ENCODE results near the gene PLXNA4.

PLXNA4 gene

GRCh38 chr7:132246591-132246990 is 329.7 kb downstream of the PLXNA4 start:
- no peak for DNase-seq (ENCODE audit: extremely low read depth, low read depth)
- TF ChIP-seq, protein P1, sequence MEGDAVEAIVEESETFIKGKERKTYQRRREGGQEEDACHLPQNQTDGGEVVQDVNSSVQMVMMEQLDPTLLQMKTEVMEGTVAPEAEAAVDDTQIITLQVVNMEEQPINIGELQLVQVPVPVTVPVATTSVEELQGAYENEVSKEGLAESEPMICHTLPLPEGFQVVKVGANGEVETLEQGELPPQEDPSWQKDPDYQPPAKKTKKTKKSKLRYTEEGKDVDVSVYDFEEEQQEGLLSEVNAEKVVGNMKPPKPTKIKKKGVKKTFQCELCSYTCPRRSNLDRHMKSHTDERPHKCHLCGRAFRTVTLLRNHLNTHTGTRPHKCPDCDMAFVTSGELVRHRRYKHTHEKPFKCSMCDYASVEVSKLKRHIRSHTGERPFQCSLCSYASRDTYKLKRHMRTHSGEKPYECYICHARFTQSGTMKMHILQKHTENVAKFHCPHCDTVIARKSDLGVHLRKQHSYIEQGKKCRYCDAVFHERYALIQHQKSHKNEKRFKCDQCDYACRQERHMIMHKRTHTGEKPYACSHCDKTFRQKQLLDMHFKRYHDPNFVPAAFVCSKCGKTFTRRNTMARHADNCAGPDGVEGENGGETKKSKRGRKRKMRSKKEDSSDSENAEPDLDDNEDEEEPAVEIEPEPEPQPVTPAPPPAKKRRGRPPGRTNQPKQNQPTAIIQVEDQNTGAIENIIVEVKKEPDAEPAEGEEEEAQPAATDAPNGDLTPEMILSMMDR (IDR thresholded peaks at IDR 0.05; ENCODE audit: low read depth, low read length): no peak

GRCh38 chr7:132245539-132245938 is 330.7 kb downstream of the PLXNA4 start:
- DNase-seq (ENCODE audit: extremely low read depth, low read depth): no peak
- TF ChIP-seq, protein P1 (IDR thresholded peaks at IDR 0.05; ENCODE audit: low read depth, low read length): no peak

GRCh38 chr7:132244903-132245480 is 331.3 kb downstream of the PLXNA4 start:
- TF ChIP-seq, protein P1 (IDR thresholded peaks at IDR 0.05; ENCODE audit: low read depth, low read length): no peak
- no peak for DNase-seq (ENCODE audit: extremely low read depth, low read depth)

- TF ChIP-seq, protein P1 (IDR thresholded peaks at IDR 0.05; ENCODE audit: low read depth, low read length): no peak
- DNase-seq (ENCODE audit: extremely low read depth, low read depth): no peak
Measured at GRCh38 chr7:132243463-132243862, 332.8 kb downstream of the PLXNA4 start.

- DNase-seq (ENCODE audit: extremely low read depth, low read depth): no peak
- TF ChIP-seq, protein P1 (IDR thresholded peaks at IDR 0.05; ENCODE audit: low read depth, low read length): no peak
Measured at GRCh38 chr7:132243051-132243450, 333.2 kb downstream of the PLXNA4 start.

GRCh38 chr7:132242192-132242812 is 334.0 kb downstream of the PLXNA4 start:
- TF ChIP-seq, protein P1 (IDR thresholded peaks at IDR 0.05; ENCODE audit: low read depth, low read length): no peak
- DNase-seq (ENCODE audit: extremely low read depth, low read depth): no peak

DNA sequence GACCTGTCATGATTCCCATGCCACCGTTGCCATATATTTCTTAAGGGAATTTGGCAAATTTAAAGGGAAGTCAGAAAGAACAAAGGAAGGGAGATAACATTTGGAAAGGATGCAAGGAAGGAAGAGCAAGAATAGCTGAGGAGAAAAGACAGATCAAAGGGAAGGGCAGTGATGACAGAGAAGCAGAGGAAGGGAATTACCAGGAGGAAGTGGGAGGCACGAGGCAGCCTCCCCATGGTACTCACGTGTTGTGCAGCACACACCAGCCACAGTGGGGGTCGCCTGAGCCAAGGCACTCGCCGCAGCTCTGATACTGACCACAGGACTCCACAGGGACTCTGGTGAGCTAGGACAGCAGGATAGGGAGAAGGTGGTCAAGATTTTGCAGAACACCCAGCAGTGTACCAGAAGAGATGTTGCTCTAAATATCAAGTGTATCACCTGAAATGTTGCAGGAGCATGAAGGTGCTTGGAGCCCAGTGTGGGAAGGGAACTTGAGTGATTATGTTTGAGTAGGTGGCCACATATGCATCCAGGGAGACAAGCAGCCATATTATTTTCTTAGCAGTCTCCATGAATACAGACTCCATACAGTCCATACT is 335.3 kb downstream of the PLXNA4 start:
- DNase-seq (ENCODE audit: extremely low read depth, low read depth): no peak
- TF ChIP-seq, protein P1 (IDR thresholded peaks at IDR 0.05; ENCODE audit: low read depth, low read length): no peak
